Cardiac muscle cell (in vitro differentiated cells and primary cell): ENCODE measurements around the gene NPFFR1. TPM values are rescaled to one million over a fixed set of nuclear protein-coding genes. Genes with fewer than 3 reads are reported as not detected.
"Not testable (repeated sequence)": the region's sequence is repeated elsewhere in the genome, so short reads cannot be mapped to it uniquely, and the experiment has no call there.

Source experiments
- DNase-seq, 2 donors: peaks; one replicate each; pipeline versions ENCODE4 v3.0.0 to v3.0.0-alpha.2; 2010 to 2017; ENCODE audit warnings: low read depth in 1 of 2, low spot score in 1 of 2
- H3K27ac ChIP-seq: fragments of 200-600 bp; sonication (generic); 2 replicates; pipeline ENCODE4 v1.5.1; 2016
- H3K27me3 ChIP-seq: fragments of 200-600 bp; sonication (generic); 2 replicates; pipeline ENCODE4 v1.6.0; 2016; ENCODE audit warnings: control low read depth
- H3K36me3 ChIP-seq: fragments of 200-600 bp; sonication (generic); 2 replicates; pipeline ENCODE4 v1.5.1; 2016; ENCODE audit warnings: control low read depth
- H3K4me1 ChIP-seq: fragments of 200-600 bp; sonication (generic); 2 replicates; pipeline ENCODE4 v1.8.1; 2017; ENCODE audit warnings: low read depth, mild to moderate bottlenecking, mixed run types
- H3K4me3 ChIP-seq: fragments of 200-600 bp; sonication (generic); 2 replicates; pipeline ENCODE4 v1.5.1; 2016; ENCODE audit warnings: mild to moderate bottlenecking
- H3K9me3 ChIP-seq: fragments of 200-600 bp; sonication (generic); 2 replicates; pipeline ENCODE4 v1.5.1; 2017; ENCODE audit warnings: low read depth, mild to moderate bottlenecking, control low read depth
- CTCF ChIP-seq: IDR thresholded peaks from 2 replicates; pipeline ENCODE4 v1.5.1; 2012; ENCODE audit warnings: low read depth, mild to moderate bottlenecking, low read length
- polyA plus RNA-seq: library from polyadenylated mRNA; unstranded; fragments of >200 nt; fragmentation: Nextera tagmentation; extraction: Ambion mirVana; gene quantifications from 2 replicates; pipeline ENCODE4 v1.2.1, GENCODE V29; 2016
- total RNA-seq: library from RNA; depleted of rRNA; stranded (reverse); fragments of >200 nt; gene quantifications from 2 replicates; pipeline ENCODE4 v1.2.3, GENCODE V29; 2016

NPFFR1 gene
- total and polyA plus RNA-seq, 2 experiments from 2014 or later: not detected

DNA sequence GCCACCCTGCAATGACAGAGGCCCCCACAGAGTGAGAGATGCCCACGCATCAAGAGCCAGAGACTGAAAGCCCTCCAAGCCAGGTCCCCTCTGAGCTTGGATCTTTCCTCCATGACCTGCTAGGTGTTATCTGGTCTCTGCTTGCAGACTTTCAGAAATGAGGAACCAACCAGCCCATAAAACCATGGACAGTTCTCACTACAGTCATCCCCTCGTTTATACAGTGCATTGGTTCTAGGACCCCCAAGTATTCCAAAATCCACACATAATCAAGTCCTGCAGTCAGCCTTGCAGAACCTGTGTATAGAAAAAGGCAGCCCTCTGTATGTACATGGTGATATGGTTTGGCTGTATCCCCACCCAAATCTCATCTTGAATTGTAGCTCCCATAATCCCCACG is 23.1 kb downstream of the NPFFR1 start:
- Histone ChIP-seq H3K9me3 (no peaks in the 10 kb centered on the region), H3K27ac (no peak overlapping the region), H3K27me3 (no peaks in the 10 kb centered on the region), H3K4me3 (no peak overlapping the region), H3K4me1 (no peaks in the 10 kb centered on the region), H3K36me3 (no peaks in the 10 kb centered on the region)
- no peak for TF ChIP-seq CTCF
- no peak for DNase-seq

DNA sequence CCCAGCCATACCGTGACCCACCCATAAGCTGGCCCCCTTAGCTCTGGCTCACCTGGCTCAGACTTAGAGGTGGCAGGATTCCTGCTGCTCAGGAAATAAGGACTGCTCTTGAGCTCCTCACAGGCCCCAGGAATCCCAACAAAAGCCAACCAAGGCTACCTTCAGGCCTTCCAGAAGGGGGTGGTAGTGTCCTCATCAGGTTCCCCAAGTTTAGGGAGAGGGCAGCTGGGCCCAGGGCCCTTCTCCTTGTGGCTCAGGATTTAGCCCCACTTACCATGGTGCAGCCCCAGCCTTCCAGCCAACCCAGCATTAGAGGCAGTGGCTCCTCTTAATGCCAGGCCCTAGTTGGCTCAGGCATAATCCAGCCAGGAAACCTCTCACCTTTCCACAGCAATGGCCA is 23.5 kb downstream of the NPFFR1 start:
- Histone ChIP-seq H3K27ac (no peak overlapping the region), H3K36me3 (no peaks in the 10 kb centered on the region), H3K9me3 (no peaks in the 10 kb centered on the region), H3K4me1 (no peaks in the 10 kb centered on the region), H3K4me3 (no peak overlapping the region), H3K27me3 (no peaks in the 10 kb centered on the region)
- no peak for TF ChIP-seq CTCF
- no peak for DNase-seq

DNA sequence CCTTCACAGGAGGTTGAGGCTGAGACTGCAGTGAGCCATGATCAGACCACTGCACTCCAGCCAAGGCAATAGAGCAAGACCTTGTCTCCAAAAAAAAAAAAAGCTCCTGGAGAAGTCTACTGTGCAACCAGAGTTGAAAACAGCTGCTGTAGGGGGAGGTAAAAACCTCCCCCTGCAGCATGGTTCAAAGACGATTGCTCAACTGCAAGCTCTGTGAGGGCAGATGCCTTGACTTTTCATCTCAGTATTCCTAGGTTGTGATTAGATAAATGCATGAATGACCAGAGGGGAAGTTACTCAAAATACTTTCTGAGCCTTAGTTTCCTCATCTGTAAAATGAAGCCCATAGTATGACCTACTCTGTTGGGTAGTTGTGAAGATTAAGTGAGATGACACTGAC is 25.6 kb downstream of the NPFFR1 start:
- Histone ChIP-seq H3K27me3 (no peaks in the 10 kb centered on the region), H3K36me3 (no peaks in the 10 kb centered on the region), H3K4me1 (no peaks in the 10 kb centered on the region), H3K9me3 (no peaks in the 10 kb centered on the region), H3K4me3 (no peak overlapping the region), H3K27ac (no peak overlapping the region)
- TF ChIP-seq CTCF: no peak
- DNase-seq: peak in 1 of 2 donors; percentile 56

DNA sequence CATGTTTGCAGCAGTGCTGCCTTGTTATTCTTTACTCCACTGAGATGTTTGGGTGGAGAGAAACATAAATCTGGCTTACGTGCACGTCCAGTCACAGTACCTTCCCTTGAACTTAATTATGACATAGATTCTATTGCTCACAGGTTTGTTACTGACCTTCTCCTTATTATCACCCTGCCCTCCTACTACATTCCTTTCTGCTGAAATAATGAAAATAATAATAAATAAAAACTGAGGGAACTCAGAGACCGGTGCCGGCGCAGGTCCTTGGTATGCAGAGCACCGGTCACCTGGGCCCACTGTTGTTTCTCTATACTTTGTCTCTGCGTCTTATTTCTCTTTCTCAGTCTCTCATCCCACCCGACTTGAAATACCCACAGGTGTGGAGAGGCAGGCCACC is 26.0 kb downstream of the NPFFR1 start:
- H3K27me3 ChIP-seq, DNase-seq, H3K9me3 ChIP-seq, H3K4me1 ChIP-seq, H3K27ac ChIP-seq, H3K4me3 ChIP-seq, H3K36me3 ChIP-seq: not testable (repeated sequence)

- H3K4me1 ChIP-seq: no peaks in the 10 kb centered on the region
- DNase-seq: no peak
- H3K27ac ChIP-seq: no peak overlapping the region
- no peak for TF ChIP-seq CTCF
- no peak overlapping the region for H3K4me3 ChIP-seq
- H3K9me3 ChIP-seq: no peaks in the 10 kb centered on the region
- H3K36me3 ChIP-seq: no peaks in the 10 kb centered on the region
- no peaks in the 10 kb centered on the region for H3K27me3 ChIP-seq
These were observed 27.3 kb downstream of the NPFFR1 start for GRCh38 chr10:70256463-70256862.

GRCh38 chr10:70255329-70256299 is 28.2 kb downstream of the NPFFR1 start:
- H3K4me1 ChIP-seq: no peaks in the 10 kb centered on the region
- H3K36me3 ChIP-seq: no peaks in the 10 kb centered on the region
- no peak overlapping the region for H3K4me3 ChIP-seq
- DNase-seq: peak in 1 of 2 donors; percentile 77
- H3K27ac ChIP-seq: no peak overlapping the region
- no peaks in the 10 kb centered on the region for H3K27me3 ChIP-seq
- TF ChIP-seq CTCF: peak; percentile 14
- H3K9me3 ChIP-seq: no peaks in the 10 kb centered on the region
